ENCODE results near the gene TNNT3. TPM values are rescaled to one million over a fixed set of nuclear protein-coding genes. Genes with fewer than 3 reads are reported as not detected.
"Not testable (repeated sequence)": the region's sequence is repeated elsewhere in the genome, so short reads cannot be mapped to it uniquely, and the experiment has no call there.

Gene TNNT3
- total RNA-seq, 1 donor from 2014 or later: not detected

DNA sequence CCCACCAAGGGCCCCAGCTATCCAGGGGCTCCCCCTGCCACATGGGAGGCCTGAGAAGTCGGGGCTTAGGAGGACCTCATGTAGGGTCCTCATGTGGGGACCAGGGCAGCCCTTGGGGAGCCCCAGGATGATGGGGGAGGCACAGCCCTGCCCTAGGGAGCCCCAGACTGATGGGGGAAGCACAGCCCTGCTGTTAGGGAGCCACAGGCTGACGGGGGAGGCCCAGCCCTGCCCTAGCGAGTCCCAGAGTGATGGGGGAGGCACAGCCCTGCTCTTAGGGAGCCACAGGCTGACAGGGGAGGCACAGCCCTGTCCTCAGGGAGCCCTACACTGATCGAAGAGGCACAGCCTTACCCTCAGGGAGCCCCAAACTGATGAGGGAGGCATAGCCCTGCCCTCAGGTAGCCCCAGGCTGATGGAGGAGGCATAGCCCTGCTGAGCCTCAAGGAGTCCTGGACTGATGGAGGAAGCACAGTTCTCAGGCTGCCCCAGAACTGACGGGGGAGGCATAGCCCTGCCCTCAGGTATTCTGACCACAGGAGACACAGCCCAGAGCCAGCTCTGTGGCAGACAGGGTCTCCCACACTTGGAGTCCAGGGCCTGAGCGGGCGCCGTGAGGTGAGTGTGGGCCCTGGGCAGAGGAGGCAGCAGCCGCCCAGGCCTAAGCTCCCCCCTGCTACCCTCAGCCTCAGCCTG is 38.6 kb upstream of the TNNT3 start:
- DNase-seq (ENCODE audit: extremely low read depth, low read depth, low spot score): no peak

- no peak for DNase-seq (ENCODE audit: extremely low read depth, low read depth, low spot score)
These were observed 37.9 kb upstream of the TNNT3 start for GRCh38 chr11:1881442-1882264.

- no peak for DNase-seq (ENCODE audit: extremely low read depth, low read depth, low spot score)
These were observed 37.0 kb upstream of the TNNT3 start for GRCh38 chr11:1882265-1883238.

DNA sequence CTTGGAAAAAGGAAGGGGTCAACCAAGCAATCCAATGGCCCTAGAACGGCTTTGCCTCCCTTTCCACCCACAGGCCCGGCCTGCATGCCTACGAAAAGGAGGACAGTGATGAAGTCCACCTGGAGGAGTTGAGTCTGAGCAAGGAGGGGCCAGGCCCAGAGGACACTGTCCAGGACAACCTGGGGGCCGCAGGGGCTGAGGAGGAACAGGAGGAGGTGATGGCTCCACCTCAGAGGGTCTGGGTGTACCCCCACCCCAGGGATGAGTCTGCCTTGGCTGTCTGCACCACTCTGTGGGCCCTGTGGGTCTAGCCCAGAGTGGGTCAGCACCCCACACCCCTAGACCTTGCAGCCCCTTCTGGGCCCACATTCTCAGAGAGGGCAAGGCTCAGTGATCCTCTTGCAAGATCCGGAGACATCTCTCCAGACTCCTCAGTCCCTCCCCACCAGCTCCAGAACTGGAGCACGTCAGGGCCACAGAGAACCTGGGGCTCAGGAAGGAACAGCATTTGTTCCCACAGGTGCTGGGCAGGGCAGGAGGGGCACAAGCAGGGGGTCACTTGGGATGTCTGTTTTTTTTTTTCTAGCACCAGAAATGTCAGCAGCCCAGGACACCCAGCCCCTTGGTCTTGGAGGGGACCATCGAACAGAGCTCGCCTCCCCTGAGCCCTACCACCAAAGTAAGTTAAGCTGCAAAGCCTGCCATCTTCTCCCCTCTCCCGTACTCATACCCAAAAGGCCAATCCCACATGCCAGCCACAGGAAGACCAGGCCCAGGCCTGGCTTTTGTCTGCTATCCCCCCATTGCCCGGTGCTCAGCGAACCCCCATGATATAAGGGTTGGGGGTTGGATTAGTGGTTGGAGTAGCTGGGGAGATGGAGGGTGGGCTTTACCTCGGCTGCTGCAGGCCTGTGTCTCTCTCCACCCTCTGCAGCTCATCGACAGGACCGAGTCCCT is 35.9 kb upstream of the TNNT3 start:
- no peak for DNase-seq (ENCODE audit: extremely low read depth, low read depth, low spot score)

DNA sequence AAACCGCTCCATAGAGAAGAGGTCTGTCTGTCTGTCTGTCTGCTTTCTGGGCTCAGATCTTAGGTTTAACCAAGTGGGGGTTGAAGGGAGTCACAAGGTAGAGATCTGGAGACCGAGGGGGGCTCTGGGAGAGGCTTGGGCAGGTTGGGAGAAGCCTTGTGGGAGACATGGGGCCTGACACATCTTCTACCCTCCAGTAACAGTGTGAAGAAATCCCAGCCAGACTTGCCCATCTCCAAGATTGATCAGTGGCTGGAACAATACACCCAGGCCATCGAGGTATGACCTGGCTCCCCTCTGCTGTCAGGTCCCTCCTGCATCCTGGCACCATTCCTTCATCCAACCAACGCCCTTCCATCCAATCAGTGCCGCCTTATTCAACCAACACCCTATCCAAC is 35.2 kb upstream of the TNNT3 start:
- no peak for DNase-seq (ENCODE audit: extremely low read depth, low read depth, low spot score)

- not testable (repeated sequence) for DNase-seq (ENCODE audit: extremely low read depth, low read depth, low spot score)
These were observed 33.0 kb upstream of the TNNT3 start for GRCh38 chr11:1886551-1886950.

GRCh38 chr11:1887451-1888346 is 31.8 kb upstream of the TNNT3 start:
- no peak for DNase-seq (ENCODE audit: extremely low read depth, low read depth, low spot score)

GRCh38 chr11:1888347-1888753 is 31.2 kb upstream of the TNNT3 start:
- no peak for DNase-seq (ENCODE audit: extremely low read depth, low read depth, low spot score)

GRCh38 chr11:1888811-1889210 is 30.7 kb upstream of the TNNT3 start:
- no peak for DNase-seq (ENCODE audit: extremely low read depth, low read depth, low spot score)

DNA sequence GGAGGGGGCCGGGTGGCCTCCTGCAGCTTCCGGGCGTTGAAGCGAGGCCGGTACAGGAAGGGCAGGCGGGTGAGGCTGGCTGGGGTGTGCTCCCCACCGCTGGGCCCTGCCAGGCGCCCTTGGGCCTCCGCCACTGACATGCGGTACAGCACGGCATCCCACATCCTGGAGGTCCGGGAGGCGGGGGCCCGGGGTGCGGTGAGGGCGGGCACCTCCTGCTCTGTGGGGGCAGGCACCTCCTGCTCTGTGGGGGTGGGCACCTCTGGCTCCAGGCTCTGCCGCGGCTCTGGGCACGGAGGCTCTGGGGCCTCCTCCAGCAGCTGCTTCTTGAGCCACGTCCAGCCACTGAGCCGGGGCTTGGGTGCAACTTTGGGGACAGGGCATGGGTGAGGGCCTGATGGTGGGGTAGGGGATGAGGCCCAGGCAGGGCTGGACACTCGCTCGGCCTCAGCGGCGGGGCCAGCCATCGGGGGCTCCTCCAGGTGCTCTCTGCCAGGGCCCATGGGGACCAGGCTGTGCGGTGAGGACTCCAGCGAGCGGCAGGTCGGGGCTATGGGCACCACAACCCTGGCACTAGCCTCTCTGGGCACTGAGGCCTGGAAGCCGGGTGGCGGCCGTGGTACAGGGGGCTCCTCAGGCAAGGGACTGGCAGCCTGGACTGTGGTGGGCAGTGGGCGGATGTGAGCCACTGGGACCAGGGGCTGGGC is 30.1 kb upstream of the TNNT3 start:
- no peak for DNase-seq (ENCODE audit: extremely low read depth, low read depth, low spot score)

- no peak for DNase-seq (ENCODE audit: extremely low read depth, low read depth, low spot score)
These were observed 29.3 kb upstream of the TNNT3 start for GRCh38 chr11:1889941-1890855.

- no peak for DNase-seq (ENCODE audit: extremely low read depth, low read depth, low spot score)
These were observed 28.4 kb upstream of the TNNT3 start for GRCh38 chr11:1890856-1891830.

DNA sequence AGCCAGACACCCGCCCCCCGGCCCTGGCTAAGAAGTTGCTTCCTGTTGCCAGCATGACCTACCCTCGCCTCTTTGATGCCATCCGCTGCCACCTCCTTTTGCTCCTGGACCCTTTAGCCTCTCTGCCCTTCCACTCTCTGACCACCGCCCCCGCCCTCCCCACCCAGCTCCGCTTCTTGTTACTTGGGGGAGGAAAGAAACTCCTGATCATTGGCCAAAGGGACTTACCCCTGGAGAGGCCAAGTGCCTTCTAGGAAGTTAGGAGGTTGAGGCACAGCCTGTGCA is 27.7 kb upstream of the TNNT3 start, which contains the start of gene PRR33:
PRR33 (minus strand) TSS at position 65 of the 285 bp plus-strand sequence. CDS start 1,311 bp downstream, outside the sequence.
- no peak for DNase-seq (ENCODE audit: extremely low read depth, low read depth, low spot score)

- no peak for DNase-seq (ENCODE audit: extremely low read depth, low read depth, low spot score)
These were observed 27.4 kb upstream of the TNNT3 start for GRCh38 chr11:1892116-1892515.

DNA sequence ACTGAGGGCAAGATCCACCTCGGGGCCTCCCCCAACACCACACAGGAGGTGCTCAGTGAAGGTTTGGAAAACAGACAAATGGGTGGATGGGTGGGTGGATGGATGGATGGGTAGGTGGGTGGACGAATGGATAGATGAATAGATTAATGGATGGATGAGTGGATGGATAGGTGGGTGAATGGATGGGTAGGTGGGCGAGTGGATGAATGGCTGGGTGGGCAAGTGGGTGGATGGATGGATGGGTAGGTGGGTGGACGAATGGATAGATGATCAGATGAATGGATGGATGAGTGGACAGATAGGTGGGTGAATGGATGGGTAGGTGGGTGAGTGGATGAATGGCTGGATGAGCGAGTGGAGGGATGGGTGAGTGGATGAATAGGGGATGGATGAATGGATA is 26.9 kb upstream of the TNNT3 start:
- DNase-seq (ENCODE audit: extremely low read depth, low read depth, low spot score): no peak

All from glomerular endothelial cell (primary cell).